NK-92 (cell line): ENCODE results near the gene CEP95.

Source experiments
- DNase-seq: peaks from one replicate; lab custom pipeline; 2025; ENCODE audit not compliant: unreplicated experiment; lab: John Stamatoyannopoulos, UW

The CEP95 gene

DNA sequence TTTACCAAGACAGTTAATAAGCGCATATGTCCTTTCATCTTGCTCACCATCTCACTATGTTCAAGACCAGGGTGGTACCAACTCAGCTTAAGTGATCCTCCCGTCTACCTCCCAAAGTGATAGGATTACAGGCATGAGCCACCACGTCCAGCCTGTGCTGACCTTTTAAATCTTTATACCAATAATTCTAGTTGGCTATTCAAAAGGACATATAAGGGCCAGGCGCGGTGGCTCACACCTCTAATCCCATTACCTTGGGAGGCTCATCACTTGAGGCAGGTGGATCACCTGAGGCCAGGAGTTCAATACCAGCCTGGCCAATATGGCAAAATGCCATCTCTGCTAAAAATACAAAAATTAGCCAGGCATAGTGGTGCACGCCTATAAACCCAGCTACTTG, 2.4 kb downstream of the CEP95 start:
- no peak for DNase-seq

GRCh38 chr17:64515419-64515818, 8.6 kb downstream of the CEP95 start:
- DNase-seq = no peak

DNA sequence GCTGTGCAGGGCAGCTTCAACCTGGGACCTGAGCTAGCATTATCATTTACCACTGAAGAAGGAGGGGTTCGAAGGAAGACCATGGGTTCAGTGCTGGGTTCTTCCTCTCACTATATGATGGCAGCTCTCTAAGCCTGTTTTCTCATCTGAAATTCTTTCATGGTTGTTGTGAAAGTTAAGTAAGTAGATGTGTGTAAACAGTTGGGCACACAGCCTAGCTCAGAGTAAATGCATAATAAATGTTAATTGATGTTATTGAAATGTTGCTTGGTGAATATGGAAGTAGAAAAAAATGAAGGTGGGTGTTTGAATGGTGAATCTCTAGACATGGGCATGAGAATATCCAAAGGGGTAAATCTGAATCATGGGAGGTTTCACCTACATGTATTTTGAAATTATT, 9.1 kb downstream of the CEP95 start:
- DNase-seq = no peak

DNA sequence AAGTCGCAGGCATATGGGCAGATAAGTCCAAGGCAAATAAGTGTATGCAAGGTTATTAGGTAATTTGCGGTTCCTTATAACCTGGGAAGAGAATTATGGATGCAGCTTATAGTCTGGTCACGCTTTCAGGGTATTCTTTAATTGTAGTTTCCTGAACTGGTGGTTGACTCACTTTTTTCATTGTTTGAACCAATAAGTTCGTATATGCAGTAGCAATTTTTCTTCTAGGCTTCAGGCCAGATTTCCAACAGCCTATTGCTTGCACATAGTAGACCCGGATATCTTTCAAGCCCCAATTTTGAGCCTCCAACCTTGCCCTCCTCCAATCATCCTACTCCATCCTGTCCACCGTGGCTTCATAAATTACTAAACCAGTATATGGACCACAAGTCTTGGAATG, 12.8 kb downstream of the CEP95 start:
- no peak for DNase-seq

GRCh38 chr17:64520359-64520758, 13.6 kb downstream of the CEP95 start:
- DNase-seq = no peak

DNA sequence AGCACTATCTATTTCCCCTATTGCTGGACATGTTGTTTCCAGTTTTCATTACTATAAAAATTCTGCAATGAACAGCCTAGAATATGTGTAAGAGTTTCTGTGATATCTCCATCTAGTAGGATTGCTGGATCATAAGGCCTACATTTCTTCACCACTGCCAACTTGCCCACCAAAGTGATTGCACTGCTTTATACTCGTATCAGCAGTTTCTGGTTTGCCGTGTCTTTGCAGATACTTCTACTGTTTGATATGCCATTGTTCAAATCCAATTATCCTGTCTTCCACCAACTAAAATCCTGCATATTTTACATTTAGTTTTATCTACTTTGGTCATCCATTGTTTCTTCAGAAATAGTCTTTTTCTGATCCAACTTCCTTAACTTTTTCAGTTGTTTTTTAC, 21.1 kb downstream of the CEP95 start:
- DNase-seq = no peak

DNA sequence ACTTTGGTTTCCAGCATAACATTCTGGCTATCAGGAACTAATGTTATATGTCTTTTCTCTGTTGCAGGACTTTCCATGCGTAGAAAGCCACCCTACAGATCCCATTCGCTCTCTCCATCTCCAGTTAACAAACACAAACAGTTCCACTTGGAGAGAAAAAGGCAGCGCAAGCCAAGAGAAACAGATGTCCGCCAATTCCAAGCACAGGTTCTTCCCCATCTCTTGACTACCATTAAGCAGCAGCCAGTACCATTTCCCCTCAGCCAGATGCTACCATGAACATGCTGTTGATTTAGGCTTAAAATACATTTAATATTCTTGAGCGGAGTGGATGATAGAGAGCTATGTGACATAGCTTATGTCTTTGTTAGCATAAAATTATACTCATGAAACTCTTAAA, 22.4 kb downstream of the CEP95 start:
- no peak for DNase-seq

GRCh38 chr17:64531955-64532371, 25.2 kb downstream of the CEP95 start:
- no peak for DNase-seq

DNA sequence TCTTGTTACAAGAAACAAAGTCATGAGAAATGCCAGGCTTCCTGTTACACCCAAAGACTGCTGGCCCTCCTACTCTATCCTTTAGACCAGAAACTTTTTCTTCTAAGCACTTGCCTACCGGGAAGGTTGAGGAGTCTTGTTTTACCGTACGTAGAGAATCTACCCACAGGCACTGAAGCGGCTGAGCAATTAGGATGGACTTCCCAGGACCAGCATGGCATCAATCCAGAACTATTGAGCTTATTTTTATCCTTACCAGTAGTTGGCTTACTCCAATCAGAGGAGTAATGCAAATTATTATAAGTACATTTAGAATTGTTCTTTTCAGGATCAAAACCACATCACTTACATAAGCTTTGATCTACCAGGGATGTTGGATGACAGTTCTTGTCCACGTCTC, 25.6 kb downstream of the CEP95 start:
- no peak for DNase-seq

DNA sequence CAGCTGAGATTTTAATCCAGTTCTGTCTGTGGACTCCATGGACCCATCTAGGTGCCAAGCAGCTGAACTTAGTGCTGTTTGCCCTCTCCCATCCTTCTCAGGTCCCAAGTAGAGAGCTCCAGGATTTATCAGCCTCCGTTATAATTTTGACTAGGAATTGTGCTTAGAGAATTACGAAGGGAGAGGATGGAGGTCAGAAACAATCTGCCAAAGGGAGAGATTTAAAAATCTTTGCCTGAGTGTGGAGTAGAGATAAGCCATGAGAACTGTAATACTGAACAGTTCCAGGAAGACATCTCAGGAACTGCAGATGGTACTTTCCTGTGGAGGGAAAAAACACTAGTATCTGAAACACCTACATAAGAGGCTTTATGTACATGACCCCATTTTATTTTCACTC, 27.0 kb downstream of the CEP95 start:
- no peak for DNase-seq

- DNase-seq = no peak
Observed at GRCh38 chr17:64534187-64534586, 27.4 kb downstream of the CEP95 start.

DNA sequence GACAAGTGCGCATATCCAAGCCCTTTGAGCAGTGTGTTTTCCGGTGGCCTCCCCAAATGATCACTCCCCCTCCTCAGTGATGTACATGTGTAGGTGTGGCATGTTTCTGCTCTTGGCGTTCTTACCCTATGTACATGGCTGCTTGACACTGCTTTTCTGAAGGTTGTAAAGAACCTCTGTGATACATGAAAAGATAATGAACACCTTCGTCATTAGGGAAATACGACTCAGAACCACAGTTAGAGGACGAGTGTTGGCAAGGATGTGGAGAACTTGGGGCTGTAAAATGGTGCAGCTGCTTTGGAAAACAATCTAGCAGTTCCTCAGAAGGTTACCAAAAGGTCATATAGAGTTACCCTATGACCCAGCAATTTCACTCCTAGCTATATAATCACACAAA, 28.6 kb downstream of the CEP95 start:
- no peak for DNase-seq

- no peak for DNase-seq
Observed at GRCh38 chr17:64536913-64537312, 30.1 kb downstream of the CEP95 start.

- DNase-seq = no peak
Observed at GRCh38 chr17:64537488-64537887, 30.7 kb downstream of the CEP95 start.

DNA sequence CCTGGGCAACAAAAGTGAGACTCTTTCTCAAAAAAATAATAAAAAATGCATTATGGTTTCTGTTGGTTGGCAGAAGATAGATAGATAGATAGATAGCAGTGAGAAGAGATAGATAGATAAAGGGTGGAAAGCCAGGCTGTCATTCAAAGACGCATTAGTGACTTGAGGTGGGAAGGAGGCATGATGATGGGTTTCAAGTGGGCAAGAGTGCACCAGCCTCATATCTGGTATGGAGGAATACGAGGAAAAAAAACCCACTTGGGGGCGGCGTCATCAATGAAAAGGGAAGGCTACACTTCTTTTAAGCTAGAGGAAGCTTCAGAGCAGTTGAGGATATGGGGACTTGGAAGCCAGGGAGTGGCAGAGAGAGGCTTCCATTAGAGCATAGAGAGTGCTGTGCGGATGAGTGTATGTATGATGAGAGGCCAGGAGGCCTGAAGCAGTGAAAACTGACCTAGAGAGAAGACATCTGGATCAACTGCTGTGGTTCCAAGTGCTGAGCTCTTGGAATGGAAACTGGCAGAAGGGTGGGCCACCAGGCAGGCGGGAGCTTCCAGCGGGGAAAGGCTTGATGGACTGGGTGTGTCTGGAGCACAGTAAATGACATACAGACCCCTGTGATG, 31.8 kb downstream of the CEP95 start:
- DNase-seq = no peak

- no peak for DNase-seq
Observed at GRCh38 chr17:64540118-64540776, 33.5 kb downstream of the CEP95 start.

DNA sequence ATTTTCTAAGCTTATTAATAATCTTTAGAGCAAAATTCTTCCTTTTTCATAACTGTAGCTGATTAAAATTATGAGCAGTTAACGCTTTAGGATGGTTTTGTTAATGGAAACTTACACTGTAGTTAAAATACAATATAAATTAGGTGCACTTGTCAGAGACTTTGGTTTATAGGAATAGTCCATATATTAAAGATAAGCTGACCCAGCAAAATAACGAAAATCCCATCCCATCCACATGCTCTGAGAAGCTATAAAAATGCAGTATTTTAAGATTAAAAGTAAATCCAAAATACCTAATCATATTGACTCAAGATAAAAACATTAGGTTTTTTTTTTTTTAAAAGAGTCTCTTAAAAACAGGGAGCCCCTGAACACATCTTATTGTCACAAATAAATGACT, 38.0 kb downstream of the CEP95 start:
- DNase-seq = no peak

- no peak for DNase-seq
Observed at GRCh38 chr17:64546716-64547115, 39.9 kb downstream of the CEP95 start.

DNA sequence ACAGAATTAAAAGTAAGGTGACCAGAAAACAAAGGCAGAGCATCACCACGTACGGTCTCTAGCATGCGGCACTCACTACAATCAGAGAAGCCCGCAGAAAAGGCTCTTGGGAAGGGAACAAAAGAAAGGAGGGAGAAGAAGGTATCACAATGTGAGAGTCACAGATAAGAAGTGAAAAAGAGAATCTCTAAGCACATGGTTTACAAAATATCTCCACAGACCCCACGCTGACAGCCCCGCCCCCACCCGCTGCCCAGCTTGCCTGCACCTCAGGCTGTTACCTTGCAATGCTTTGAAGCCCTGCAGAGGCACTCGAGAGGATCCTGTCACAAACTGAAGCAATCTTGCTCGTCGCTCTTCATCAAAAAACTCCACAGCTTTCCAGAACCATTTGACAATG, 40.5 kb downstream of the CEP95 start:
- no peak for DNase-seq

DNA sequence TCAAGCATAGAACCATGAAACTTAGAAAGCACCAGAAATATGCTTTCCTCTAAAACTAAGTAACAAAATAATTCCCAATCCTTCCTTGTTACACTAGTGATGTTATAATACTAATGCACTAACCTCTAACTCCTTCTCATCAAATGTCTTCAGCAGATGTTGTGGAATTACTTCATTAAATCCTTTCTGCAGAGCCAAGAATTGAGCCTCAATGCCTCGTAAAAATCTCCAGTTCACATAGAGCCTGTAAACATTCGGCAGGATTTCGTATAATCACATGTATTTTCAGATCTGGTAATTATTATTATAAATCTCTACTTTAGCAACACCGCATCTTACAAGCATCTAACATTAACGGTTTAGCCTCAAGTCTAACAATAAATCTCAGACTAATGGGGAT, 44.7 kb downstream of the CEP95 start:
- no peak for DNase-seq

- no peak for DNase-seq
Observed at GRCh38 chr17:64554028-64554637, 47.4 kb downstream of the CEP95 start.

DNA sequence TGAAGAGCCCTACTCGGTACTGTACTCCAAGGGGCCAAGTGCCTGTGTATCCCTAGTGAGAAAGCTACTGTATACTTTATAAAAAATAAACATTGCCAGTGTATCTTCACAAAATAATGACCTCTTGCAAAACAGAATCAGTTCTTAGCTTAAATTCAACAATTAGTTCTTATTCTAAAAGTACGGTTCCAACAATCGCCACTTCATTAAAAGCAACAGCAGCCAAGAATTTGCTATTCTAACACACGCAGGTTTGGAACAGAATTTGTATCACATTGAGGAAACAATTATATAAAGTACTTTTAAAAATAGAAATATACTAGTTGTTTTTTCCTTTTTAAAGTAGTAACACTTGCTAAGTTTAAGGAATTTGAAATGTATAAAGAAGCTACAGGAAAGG, 48.5 kb downstream of the CEP95 start:
- DNase-seq = no peak

- DNase-seq = no peak
Observed at GRCh38 chr17:64564098-64564497, 57.3 kb downstream of the CEP95 start.
